HEK293T (cell line): ENCODE results near the gene TMBIM6.

Source experiments
- CTCF ChIA-PET: fragments of 350-600 bp; formaldehyde crosslinking; extraction: SDS; loops from one replicate; lab custom pipeline; 2021; ENCODE audit warnings: antibody characterized with exemption, inconsistent platforms; lab: Yijun Ruan, JAX
- POLR2A ChIA-PET: fragments of 350-600 bp; formaldehyde crosslinking; extraction: SDS; loops from one replicate; lab custom pipeline; 2020; ENCODE audit warnings: antibody characterized with exemption, inconsistent platforms; lab: Yijun Ruan, JAX
- DNase-seq: peaks from one replicate; pipeline ENCODE4 v3.0.0; 2012; ENCODE audit warnings: mixed read lengths; ENCODE audit errors: extremely low spot score
- ARNT ChIP-seq: fragments of 450-650 bp; IDR thresholded peaks from 2 replicates; pipeline ENCODE4 v1.6.1; 2017; ENCODE audit warnings: mild to moderate bottlenecking
- BHLHE40 ChIP-seq: fragments of 450-650 bp; IDR thresholded peaks from 2 replicates; pipeline ENCODE4 v1.6.1; 2016; ENCODE audit warnings: mild to moderate bottlenecking, moderate library complexity, borderline replicate concordance
- CTBP1 ChIP-seq: fragments of 450-650 bp; IDR thresholded peaks from 2 replicates; pipeline ENCODE4 v1.6.1; 2016; ENCODE audit warnings: borderline replicate concordance
- ELF4 ChIP-seq: fragments of 450-650 bp; IDR thresholded peaks from 2 replicates; pipeline ENCODE4 v1.6.1; 2017; ENCODE audit warnings: antibody characterized with exemption
- FOXA1 ChIP-seq: fragments of 450-650 bp; IDR thresholded peaks from 2 replicates; pipeline ENCODE4 v1.6.1; 2016; ENCODE audit warnings: mild to moderate bottlenecking
- FOXK2 ChIP-seq: fragments of 450-650 bp; IDR thresholded peaks from 2 replicates; pipeline ENCODE4 v1.6.1; 2016; ENCODE audit warnings: mild to moderate bottlenecking
- FOXM1 ChIP-seq: fragments of 450-650 bp; IDR thresholded peaks from 2 replicates; pipeline ENCODE4 v1.6.1; 2017; ENCODE audit warnings: mild to moderate bottlenecking, borderline replicate concordance
- HDGF ChIP-seq: fragments of 450-650 bp; IDR thresholded peaks from 2 replicates; pipeline ENCODE4 v1.6.1; 2017; ENCODE audit warnings: antibody characterized with exemption, borderline replicate concordance
- L3MBTL2 ChIP-seq: fragments of 450-650 bp; conservative IDR thresholded peaks from 2 replicates; pipeline ENCODE4 v1.6.1; 2016; ENCODE audit warnings: mild to moderate bottlenecking
- LEF1 ChIP-seq: fragments of 450-650 bp; IDR thresholded peaks from 2 replicates; pipeline ENCODE4 v1.6.1; 2017; ENCODE audit warnings: mild to moderate bottlenecking, borderline replicate concordance
- NFRKB ChIP-seq: fragments of 450-650 bp; IDR thresholded peaks from 2 replicates; pipeline ENCODE4 v1.6.1; 2016; ENCODE audit warnings: mild to moderate bottlenecking, moderate library complexity
- SP1 ChIP-seq: fragments of 450-650 bp; IDR thresholded peaks from 2 replicates; pipeline ENCODE4 v1.6.1; 2017
- SUZ12 ChIP-seq: fragments of 450-650 bp; IDR thresholded peaks from 2 replicates; pipeline ENCODE4 v1.6.1; 2016; ENCODE audit warnings: mild to moderate bottlenecking
- TARDBP ChIP-seq: fragments of 450-650 bp; IDR thresholded peaks from 2 replicates; pipeline ENCODE4 v1.6.1; 2016
- ZNF384 ChIP-seq: fragments of 450-650 bp; IDR thresholded peaks from 2 replicates; pipeline ENCODE4 v1.6.1; 2016
- TF ChIP-seq, protein P1 (sequence below): fragments of 450-650 bp; IDR thresholded peaks from 2 replicates; pipeline ENCODE4 v1.6.1; 2016

TMBIM6 gene

DNA sequence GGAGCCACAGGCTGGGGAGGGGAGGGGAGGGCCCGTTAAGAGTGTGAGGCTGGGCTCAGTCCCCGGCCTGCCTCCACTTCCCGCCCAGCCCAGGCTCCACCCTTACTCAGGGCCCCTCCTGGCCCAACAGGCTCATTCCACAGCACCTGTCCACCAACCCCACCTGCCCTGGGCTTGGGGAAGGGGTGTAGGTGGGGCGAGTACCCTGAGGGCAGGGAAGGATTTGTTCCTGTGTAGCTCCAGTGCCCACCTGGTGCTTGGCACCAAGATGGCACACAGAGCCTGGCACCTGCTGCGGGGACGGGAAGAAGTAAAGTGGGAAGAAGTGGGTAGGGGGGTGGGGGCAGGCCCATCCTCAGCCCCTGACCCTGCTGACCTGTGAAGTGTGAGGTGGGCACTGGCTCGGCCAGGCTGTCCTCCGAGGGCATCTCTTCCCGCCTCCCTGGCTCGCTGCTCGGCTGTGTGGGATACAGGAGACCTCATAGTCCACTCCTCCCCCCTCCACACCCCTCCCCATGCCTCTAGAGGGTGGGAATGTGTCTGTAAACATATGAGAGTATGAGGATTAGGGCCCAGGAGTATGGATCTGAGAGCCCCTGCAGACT lies 51.7 kb downstream of the TMBIM6 start:
- ChIA-PET POLR2A (no interaction called here), CTCF (no interaction called here)
- TF ChIP-seq L3MBTL2 (no peak), ZNF384 (no peak), BHLHE40 (no peak), CTBP1 (no peak), ARNT (no peak), FOXM1 (no peak), SP1 (no peak), SUZ12 (no peak), ELF4 (no peak), LEF1 (no peak), TARDBP (no peak), FOXA1 (no peak), FOXK2 (no peak), NFRKB (no peak), HDGF (no peak)
- TF ChIP-seq, protein P1, sequence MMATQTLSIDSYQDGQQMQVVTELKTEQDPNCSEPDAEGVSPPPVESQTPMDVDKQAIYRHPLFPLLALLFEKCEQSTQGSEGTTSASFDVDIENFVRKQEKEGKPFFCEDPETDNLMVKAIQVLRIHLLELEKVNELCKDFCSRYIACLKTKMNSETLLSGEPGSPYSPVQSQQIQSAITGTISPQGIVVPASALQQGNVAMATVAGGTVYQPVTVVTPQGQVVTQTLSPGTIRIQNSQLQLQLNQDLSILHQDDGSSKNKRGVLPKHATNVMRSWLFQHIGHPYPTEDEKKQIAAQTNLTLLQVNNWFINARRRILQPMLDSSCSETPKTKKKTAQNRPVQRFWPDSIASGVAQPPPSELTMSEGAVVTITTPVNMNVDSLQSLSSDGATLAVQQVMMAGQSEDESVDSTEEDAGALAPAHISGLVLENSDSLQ = no peak
- no peak for DNase-seq

DNA sequence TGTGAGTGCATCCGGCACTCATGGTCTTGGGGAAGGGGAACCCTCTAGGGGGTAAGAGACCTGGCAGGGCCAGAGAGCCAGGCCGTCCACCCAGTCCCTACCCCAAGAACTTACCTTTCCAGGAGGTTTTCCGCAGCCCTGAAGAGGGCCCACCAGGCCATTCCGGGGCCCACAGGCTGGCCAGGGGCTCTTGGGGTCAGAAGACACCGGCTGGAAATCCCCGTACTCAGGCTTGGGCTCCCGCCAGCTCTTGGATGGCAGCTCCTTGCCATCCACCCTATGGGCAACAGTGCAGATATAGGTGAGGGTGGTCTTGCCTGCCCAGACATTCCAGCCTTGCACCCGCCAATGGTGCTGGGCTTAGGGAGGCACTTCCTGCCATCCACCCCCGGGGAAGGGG lies 52.3 kb downstream of the TMBIM6 start:
- ChIA-PET CTCF (no interaction called here), POLR2A (no interaction called here)
- no peak for DNase-seq
- no peak for TF ChIP-seq SUZ12
- TF ChIP-seq CTBP1 = no peak
- no peak for TF ChIP-seq ELF4
- no peak for TF ChIP-seq FOXK2
- TF ChIP-seq ARNT = no peak
- no peak for TF ChIP-seq FOXA1
- TF ChIP-seq FOXM1 = no peak
- TF ChIP-seq HDGF = no peak
- no peak for TF ChIP-seq BHLHE40

DNA sequence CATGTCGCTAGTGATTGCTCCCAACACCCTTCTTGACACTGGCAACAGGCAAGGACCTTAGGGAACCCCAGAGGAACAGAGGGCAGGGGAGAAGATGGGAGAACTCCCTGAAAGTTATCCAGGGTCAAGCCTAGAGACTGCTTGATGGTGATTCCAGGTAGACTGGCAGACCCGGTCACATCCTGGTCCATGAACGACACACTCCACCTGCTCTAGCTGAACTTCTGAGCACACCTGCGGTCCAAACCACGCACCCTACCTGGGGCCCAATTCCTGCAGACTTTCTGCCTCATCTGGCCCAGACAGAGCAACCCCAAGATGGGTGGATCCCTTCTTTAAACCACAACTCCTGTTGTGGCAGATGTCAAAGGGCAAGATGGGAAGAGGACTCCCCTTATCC lies 52.7 kb downstream of the TMBIM6 start:
- ChIA-PET POLR2A (no interaction called here), CTCF (no interaction called here)
- no peak for TF ChIP-seq ZNF384
- TF ChIP-seq HDGF = no peak
- no peak for TF ChIP-seq CTBP1
- no peak for TF ChIP-seq FOXA1
- TF ChIP-seq, protein P1 = no peak
- no peak for TF ChIP-seq BHLHE40
- no peak for TF ChIP-seq LEF1
- no peak for TF ChIP-seq TARDBP
- no peak for DNase-seq

DNA sequence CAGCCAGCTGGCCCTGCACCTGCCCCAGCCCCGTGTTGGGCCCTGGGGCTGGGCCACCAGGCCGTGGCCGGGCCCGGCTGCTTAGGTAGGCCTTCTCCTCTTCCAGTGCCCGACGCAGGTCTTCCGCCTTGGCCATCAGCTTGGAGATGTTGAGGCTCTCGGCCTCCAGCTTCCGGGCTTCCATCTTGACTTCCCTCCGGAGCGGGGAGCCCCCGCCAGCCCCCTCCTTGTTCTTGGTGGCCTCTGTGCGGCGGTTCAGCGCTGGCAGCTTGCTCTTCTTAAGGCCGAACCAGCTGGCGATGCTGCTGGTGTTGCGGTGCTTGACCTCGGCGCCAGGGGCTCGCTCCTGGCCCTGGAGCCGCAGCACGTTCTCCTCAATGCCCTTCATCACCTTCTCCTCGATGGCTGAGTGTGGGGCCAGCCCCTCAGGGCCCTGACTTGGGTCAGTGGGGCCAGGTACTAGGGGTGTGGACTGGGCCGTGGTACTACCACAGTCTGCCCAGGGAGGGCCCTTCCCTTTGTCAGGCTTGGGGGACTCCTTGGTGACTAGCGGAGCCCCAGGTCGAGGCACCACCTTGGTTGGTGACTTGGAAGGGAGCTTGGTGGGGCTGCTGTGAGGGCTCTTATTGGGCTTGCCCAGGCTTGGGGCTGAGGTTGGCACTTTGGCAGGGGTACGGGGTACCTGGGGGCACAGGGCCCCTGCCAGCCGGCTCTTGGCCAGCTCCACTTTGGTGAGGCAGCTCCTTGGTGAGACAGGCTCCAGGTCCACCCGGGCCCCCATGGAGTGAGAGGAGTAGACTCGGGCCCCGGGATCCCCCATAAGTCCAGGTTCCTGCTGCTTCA lies 53.7 kb downstream of the TMBIM6 start:
- DNase-seq = no peak
- ChIA-PET CTCF (no interaction called here), POLR2A (no interaction called here)
- TF ChIP-seq ELF4 (no peak), CTBP1 (no peak), BHLHE40 (no peak), FOXA1 (no peak), FOXM1 (no peak), L3MBTL2 (no peak), HDGF (no peak), NFRKB (no peak)

DNA sequence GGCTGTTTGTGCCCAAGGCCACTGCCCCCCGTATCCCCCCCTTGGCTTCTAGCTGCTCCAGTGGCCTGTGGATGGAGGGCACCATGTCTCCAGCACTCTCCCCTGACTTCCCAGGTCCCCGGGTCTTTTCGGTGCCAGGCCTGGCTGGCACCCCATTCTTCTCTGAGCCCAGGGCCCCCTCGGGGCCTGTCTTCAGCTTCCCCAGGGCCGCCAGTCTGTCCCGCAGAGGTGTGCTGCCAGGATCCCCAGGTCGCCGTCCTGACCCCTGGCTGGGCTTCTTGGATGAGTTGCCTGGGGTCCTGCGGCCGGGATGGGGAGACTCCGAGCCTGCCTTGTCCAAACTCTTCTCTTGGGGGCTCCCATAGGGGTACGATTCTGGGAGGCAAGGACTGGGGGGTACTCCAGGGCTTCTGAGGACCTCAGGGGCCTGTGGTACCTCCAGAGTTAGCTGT lies 54.3 kb downstream of the TMBIM6 start:
- POLR2A ChIA-PET = interaction anchor here (1.4 kb wide), 1 partner anchor 33 kb away, joined by 4 read pairs; the partner anchor contains the start of gene NCKAP5L

More for the DNA sequence above, 54.3 kb downstream of the TMBIM6 start:
- CTCF ChIA-PET = no interaction called here
- TF ChIP-seq ARNT (no peak), L3MBTL2 (no peak), FOXM1 (no peak), ELF4 (no peak), ZNF384 (no peak), HDGF (no peak), CTBP1 (no peak), NFRKB (no peak), SUZ12 (no peak), TARDBP (no peak), BHLHE40 (no peak), LEF1 (no peak), FOXK2 (no peak), SP1 (no peak), FOXA1 (no peak)
- TF ChIP-seq, protein P1 = no peak
- DNase-seq = no peak
